Gastrocnemius medialis (tissue), 4 donors: ENCODE measurements around the gene DNAH3.

Experiments used
- POLR2A ChIP-seq, 2 donors: fragments of 450-650 bp; IDR thresholded peaks; one replicate each; pipeline ENCODE4 v1.6.1; 2017; ENCODE audit warnings: antibody characterized with exemption in 2 of 2, mild to moderate bottlenecking in 2 of 2, moderate library complexity in 2 of 2
- TF ChIP-seq, protein P1 (sequence below), 5 experiments: fragments of 450-650 bp in 3 of 5; fragments of 200-600 bp in 2 of 5; sonication (generic) in 2 of 5; IDR thresholded peaks in 4 of 5; conservative IDR thresholded peaks in 1 of 5; 1 replicate in 4 of 5; 2 replicates in 1 of 5; pipeline ENCODE4 v1.5.1; 2016 to 2019; ENCODE audit warnings: antibody characterized with exemption in 5 of 5, mild to moderate bottlenecking in 3 of 5, moderate library complexity in 3 of 5

DNA sequence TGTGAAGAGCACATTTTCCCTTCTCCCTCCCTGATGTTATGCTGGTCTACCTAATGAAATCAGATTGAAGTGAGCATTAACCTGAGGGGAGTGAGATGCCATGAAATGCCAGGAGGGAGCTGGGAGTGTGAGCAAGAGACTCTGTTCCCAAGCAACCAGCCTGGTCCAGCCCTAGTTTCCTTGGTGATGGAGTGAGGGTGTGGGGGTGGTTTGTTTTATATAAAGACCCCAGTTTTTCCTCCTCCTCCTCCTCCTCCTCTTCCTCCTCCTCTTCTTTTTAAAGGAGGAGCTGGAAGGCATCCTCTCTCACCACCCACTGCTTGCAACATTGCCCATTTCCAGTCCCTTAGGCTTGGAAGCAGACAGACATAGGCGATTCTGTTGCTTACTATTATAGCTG is 97.1 kb downstream of the DNAH3 start:
- TF ChIP-seq, protein P1, sequence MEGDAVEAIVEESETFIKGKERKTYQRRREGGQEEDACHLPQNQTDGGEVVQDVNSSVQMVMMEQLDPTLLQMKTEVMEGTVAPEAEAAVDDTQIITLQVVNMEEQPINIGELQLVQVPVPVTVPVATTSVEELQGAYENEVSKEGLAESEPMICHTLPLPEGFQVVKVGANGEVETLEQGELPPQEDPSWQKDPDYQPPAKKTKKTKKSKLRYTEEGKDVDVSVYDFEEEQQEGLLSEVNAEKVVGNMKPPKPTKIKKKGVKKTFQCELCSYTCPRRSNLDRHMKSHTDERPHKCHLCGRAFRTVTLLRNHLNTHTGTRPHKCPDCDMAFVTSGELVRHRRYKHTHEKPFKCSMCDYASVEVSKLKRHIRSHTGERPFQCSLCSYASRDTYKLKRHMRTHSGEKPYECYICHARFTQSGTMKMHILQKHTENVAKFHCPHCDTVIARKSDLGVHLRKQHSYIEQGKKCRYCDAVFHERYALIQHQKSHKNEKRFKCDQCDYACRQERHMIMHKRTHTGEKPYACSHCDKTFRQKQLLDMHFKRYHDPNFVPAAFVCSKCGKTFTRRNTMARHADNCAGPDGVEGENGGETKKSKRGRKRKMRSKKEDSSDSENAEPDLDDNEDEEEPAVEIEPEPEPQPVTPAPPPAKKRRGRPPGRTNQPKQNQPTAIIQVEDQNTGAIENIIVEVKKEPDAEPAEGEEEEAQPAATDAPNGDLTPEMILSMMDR (IDR thresholded peaks at IDR 0.05 in 4 of 5, conservative IDR thresholded peaks at IDR 0.05 in 1 of 5) = no peak
- TF ChIP-seq POLR2A (IDR thresholded peaks at IDR 0.05) = no peak
